Stimulated activated CD4-positive, alpha-beta T cell treated with anti-CD3 and anti-CD28 coated beads, Interleukin-4, amount 100 ng/mL, for 24 hours (primary cell): ENCODE results near the gene KIR3DL2.
"Not testable (repeated sequence)": the region's sequence is repeated elsewhere in the genome, so short reads cannot be mapped to it uniquely, and the experiment has no call there.

Source experiments
- DNase-seq: peaks from one replicate; pipeline ENCODE4 v3.0.0-alpha.2; 2020

The KIR3DL2 gene

GRCh38 chr19:54850061-54850640, at the start of gene KIR3DL2:
KIR3DL2 (plus strand) TSS chr19:54850443; CDS start chr19:54850476, 33 bp downstream.
- not testable (repeated sequence) for DNase-seq

- no peak for DNase-seq
These were observed 46.8 kb upstream of the KIR3DL2 start, which contains the start of gene KIR2DL4 for GRCh38 chr19:54803410-54803809. KIR2DL4 (plus strand) TSS chr19:54803610; CDS start chr19:54803652, 42 bp downstream.

- DNase-seq, result no peak
These were observed 46.1 kb upstream of the KIR3DL2 start for GRCh38 chr19:54804101-54804500.

- DNase-seq, result no peak
These were observed 45.7 kb upstream of the KIR3DL2 start for GRCh38 chr19:54804571-54804970.

- no peak for DNase-seq
These were observed 44.4 kb upstream of the KIR3DL2 start for GRCh38 chr19:54805665-54806515.

GRCh38 chr19:54806516-54806838, 43.8 kb upstream of the KIR3DL2 start:
- no peak for DNase-seq

- DNase-seq, result not testable (repeated sequence)
These were observed 35.7 kb upstream of the KIR3DL2 start for GRCh38 chr19:54814571-54814970.

- not testable (repeated sequence) for DNase-seq
These were observed 34.0 kb upstream of the KIR3DL2 start, which contains the start of gene KIR3DL1 for GRCh38 chr19:54816251-54816650. KIR3DL1 (plus strand) TSS chr19:54816468.

- DNase-seq, result no peak
These were observed 32.3 kb upstream of the KIR3DL2 start for GRCh38 chr19:54817670-54818536.

- not testable (repeated sequence) for DNase-seq
These were observed 25.8 kb upstream of the KIR3DL2 start for GRCh38 chr19:54824416-54824815.

- DNase-seq, result not testable (repeated sequence)
These were observed 24.9 kb upstream of the KIR3DL2 start for GRCh38 chr19:54825326-54825725.

GRCh38 chr19:54828064-54828463, 22.2 kb upstream of the KIR3DL2 start:
- not testable (repeated sequence) for DNase-seq

GRCh38 chr19:54832496-54832895, 17.7 kb upstream of the KIR3DL2 start, which contains the start of gene KIR2DS4:
KIR2DS4 (plus strand) TSS chr19:54832676.
- not testable (repeated sequence) for DNase-seq

GRCh38 chr19:54835126-54835525, 15.1 kb upstream of the KIR3DL2 start:
- DNase-seq, result not testable (repeated sequence)

GRCh38 chr19:54837522-54837921, 12.7 kb upstream of the KIR3DL2 start:
- DNase-seq, result not testable (repeated sequence)

- DNase-seq, result not testable (repeated sequence)
These were observed 7.1 kb upstream of the KIR3DL2 start for GRCh38 chr19:54843171-54843570.

- DNase-seq, result no peak
These were observed 687 bp downstream of the KIR3DL2 start for GRCh38 chr19:54850930-54851329.

- DNase-seq, result no peak
These were observed 1.1 kb downstream of the KIR3DL2 start for GRCh38 chr19:54851353-54851752.

GRCh38 chr19:54855241-54855640, 5.0 kb downstream of the KIR3DL2 start:
- DNase-seq, result not testable (repeated sequence)

- not testable (repeated sequence) for DNase-seq
These were observed 8.2 kb downstream of the KIR3DL2 start for GRCh38 chr19:54858476-54858875.

- DNase-seq, result not testable (repeated sequence)
These were observed 9.2 kb downstream of the KIR3DL2 start for GRCh38 chr19:54859421-54859820.

GRCh38 chr19:54863459-54863858, 13.2 kb downstream of the KIR3DL2 start:
- DNase-seq, result not testable (repeated sequence)

GRCh38 chr19:54871696-54872095, 21.5 kb downstream of the KIR3DL2 start:
- no peak for DNase-seq
